ENCODE results near the gene SOD3.

SOD3 gene, protein sequence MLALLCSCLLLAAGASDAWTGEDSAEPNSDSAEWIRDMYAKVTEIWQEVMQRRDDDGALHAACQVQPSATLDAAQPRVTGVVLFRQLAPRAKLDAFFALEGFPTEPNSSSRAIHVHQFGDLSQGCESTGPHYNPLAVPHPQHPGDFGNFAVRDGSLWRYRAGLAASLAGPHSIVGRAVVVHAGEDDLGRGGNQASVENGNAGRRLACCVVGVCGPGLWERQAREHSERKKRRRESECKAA

DNA sequence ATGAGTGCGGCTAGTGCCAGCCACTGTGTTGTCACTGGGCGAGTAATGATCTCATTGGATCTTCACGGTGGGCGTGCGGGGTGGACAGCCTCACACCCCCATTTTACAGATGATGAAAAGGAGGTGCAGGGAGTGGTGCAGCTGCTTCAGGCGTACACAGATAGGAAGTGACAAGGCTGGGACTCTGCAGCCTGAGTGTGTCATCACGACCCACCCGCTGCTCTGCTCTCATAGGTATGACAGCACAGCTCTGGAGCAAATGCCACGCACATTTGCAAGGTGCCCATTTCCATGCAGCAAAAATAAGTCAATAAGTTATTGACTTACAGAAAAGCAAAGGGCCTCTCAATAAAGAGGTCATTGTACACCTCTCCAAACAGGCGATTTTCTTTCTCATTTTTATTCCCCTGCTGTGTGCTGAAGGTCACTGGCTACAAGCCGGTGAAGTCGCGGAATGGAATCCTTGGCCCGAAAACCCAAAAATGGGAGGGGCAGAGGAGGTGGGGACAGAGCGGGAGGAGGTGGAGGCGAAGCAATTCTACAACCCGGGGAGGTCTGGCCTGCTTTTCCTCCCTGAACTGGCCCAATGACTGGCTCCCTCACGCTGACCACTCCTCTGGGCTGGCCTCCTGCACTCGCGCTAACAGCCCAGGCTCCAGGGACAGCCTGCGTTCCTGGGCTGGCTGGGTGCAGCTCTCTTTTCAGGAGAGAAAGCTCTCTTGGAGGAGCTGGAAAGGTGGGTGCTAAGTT lies at the start of gene SOD3:
TSS of gene SOD3 (plus strand) at position 658 of the 750 bp plus-strand sequence. CDS start 3,949 bp downstream, outside the sequence.
- DNase-seq, result no peak

DNA sequence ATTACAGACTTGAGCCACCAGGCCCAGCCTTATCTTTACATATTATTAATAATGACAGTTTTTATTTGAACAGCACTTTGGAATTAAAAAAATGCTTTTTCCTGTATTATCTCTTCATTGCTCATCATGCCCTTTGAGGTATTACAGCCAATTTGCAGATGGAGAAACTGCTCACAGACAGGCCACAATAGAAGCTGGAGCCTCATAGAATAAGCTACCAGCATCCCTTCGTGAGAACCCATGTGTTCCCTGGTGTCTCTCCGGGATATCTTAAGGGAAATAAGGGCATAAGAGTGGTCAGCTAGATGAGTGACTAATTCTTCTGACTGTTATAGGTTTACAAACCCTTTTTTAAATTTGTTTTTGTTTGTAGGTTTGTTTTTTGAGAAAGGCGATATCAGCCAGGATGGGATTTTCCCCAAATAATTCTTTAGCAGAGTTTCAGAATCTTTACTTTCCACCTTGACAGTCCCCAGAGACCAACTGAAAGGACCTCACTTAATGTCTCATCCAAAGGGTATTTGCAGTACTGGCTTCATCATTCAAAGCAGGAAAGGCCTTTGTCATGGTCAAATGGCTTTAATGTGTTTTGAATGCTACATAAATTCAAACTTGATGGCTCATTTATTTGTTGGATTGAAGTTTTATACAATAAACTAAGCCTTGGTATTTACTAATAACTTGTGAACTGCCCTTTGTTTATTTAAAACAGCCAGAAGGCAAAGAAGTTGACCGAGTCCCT lies 48.0 kb upstream of the SOD3 start:
- no peak for DNase-seq

DNA sequence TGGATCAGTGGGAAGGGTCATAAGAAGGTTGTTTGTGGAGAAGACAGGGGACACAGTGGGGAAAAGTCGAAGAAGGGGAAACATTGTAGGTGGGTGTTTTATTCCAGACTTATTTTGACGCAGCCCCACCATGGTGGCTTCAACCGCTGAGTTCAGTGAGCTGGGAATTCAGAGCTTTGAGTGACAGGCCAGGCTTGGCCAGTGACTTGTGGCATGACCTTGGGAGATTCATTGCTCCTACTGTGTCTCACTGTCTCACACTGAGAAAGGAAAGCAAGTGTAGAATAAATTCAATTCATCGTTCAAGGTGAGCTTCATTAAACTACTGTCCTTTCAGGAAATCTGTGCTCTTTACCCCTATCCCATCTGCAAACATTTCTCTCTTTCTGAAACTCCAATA lies 47.4 kb upstream of the SOD3 start:
- no peak for DNase-seq

DNA sequence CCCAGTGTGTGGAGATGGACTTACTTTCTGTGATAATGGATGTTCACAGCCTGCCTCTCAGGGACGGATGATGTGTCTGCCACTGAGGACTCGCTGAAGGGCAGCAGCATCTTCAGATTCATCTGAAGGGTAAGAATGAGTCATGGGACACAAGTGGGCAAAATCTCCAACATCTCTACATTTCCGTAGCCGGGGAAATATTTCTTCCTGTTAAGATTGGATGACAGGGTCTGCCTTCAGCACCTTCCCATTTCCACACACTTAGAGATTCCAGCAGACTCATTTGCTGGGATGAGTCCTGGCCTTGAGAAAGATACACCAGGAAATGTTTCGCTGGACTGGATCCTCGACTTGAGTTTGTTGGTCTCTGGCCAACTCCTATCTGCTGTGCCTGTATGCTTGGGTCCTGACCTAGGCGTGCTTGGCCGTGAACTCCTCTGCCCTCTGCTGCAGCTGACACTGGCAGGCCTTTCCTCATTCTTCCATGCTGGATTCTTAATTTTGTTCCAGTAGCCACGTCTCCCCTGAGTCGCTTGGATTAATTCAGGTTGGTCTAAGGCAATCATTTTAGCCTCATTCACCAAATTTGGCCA lies 46.5 kb upstream of the SOD3 start:
- DNase-seq, result no peak

DNA sequence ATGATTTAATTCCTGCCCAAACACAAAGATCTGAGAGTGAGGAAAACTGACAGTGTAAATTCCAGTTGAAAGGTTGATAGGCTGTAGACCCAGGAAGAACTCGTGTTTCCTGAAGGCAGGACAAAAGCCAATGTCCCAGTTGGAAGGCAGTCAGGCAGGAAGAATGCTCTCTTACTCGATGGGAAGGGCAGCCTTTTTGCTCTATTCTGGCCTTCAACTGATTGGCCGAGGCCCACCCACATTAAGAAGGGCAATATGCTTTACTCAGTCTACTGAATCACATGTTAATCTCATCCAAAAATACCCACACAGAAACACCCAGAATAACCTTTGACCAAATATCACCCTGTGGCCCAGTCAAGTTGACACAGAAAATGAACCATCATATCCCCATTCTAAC lies 45.3 kb upstream of the SOD3 start:
- no peak for DNase-seq

DNA sequence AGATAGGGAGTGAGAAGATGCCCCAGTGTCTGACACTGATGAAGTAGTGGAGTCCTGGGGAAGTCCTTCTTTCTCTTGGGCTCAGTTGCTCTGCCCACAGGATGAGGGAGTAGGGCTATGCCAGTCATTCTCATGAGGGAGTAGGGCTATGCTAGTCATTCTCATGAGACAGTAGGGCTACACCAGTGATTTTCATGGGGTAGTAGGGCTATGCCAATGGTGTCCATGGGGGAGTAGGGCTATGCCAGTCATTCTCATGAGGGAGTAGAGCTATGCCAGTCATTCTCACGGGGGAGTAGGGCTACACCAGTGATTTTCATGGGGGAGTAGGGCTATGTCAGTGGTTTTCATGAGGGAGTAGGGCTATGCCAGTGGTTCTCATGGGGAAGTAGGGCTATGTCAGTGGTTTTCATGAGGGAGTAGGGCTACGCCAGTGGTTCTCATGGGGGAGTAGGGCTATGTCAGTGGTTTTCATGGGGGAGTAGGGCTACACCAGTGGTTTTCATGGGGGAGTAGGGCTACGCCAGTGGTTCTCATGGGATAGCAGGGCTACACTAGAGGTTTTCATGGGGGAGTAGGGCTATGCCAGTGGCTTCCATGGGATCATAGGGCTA lies 43.3 kb upstream of the SOD3 start:
- no peak for DNase-seq

DNA sequence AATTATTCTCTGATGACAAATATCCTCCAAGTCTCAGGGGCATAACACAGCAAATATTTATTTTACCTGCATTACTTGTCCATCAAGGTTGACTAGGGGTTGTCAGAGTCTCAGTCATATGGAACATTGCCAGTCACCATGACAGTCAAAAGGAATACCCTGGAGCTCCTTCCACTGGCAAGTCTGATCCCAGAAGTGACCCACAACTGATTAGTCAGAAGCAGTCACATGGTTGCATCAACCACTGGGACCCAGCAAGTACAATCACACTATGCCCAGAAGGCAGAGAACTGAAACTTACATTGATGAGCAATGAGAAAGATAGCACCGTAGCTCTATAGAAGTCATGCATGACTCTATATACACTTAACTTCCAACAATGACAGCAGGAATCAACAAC lies 41.9 kb upstream of the SOD3 start:
- DNase-seq, result no peak

DNA sequence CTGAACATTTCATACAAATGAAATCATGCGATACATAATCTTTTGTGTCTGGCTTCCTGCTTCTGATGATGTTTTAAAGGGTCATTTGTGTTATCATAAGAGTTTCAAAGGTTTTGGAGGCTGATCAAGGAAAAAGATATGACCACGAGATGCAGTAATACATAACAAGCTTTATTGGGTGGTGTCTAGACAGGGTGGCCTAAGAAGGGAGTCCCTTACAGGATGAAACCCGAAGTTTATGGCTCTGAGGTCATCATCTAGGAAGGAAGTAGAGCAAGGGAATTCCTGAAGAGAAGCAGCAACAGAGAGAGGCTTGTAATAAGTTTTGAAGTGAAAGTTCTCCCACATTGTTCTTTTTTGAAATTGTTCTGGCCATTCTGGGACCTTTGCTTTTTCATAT lies 40.8 kb upstream of the SOD3 start:
- DNase-seq, result no peak

DNA sequence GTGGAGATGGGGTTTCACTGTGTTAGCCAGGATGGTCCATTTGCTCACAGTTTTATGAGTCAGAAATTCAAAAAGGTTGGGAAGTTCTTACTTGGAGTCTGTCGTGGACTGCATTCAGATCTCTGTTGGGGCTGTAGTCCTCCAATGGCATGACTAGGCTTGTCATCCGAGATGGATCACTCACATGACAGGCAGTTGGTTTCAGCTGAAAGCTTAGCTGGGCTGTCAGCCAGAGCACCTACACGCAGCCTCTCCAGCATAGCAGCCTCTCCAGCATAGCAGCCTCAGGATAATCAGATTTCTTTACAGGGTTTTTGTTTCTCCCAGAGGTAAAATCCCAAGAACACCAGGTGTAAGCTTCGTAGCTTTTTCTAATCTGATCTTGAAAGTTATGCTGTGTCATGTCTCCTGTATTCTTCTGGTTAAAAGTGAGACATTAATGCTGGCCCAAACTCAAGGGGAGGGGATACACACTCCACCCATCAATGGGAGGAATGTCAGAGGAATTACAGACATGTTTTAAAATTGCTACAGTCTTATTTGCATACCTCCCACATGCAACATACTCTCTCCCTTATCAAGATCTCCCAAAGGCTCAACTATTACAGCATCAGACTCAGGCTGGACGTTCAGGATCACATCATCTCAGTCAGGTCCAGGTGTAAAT lies 31.6 kb upstream of the SOD3 start:
- DNase-seq, result no peak

DNA sequence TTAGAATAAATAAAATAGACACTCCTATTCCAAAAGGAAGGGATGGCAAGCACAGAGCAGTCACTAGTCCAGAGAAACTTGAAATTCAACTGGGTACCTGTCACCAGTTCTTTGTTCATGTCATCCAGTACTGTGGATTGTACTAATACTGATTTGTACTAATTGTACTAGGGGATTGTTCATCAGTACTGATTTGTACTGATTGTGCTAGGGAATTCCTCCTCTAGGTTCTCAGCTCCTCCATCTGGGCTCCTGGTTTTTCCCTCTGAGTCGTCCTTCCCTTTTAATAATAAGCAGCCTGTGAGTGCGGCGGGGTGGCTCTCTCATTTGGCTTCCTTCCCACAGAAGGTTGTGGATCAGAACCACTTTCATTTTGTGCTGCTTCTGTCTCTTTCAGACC lies 31.0 kb upstream of the SOD3 start:
- DNase-seq, result no peak

DNA sequence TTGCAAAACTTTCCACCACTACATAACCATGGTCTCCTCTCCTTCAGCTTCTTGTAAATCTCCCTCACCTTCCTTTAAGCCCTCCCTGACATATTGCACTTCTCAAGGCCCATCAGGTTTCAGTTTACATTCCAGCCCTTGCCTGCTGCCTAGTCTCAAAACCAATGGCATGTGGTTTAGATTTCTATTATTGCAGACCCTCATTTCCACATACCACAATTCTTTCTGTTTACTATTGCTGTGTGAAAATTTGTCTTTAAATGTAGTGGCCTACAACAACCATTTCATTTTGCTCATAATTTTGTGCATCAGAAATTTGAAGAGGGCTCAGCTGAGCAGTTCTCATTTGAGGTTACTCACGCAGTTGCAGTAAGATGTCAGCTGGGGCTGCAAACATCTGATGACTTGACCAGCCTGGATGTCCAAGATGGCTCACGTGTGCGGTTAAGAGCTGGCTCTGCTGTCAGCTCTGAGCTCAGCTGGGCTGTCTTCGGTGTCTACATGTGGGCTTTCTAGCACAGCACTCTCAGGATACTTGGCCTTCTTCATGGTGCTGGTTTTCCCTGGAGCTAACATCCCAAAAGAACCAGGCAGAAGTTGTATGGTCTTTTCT lies 29.9 kb upstream of the SOD3 start:
- DNase-seq, result no peak

DNA sequence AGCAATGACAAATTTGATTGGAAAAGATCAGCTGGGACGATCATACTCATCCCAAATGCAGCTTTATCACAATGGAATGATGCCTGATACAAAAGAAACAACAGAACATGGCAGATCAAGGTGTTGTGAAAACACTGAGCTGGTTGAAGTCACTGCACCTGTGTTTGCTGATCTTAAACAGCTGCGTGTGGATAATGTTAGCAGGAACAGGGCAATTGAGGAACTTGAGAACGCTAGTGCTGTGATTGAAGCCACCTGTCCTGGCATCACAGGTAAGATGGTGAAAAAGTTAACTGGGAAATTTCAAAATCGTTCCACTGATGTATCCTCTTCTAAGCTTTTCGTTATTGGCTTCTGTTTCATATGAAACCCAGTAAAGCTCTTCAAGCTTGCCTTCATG lies 27.4 kb upstream of the SOD3 start:
- no peak for DNase-seq

DNA sequence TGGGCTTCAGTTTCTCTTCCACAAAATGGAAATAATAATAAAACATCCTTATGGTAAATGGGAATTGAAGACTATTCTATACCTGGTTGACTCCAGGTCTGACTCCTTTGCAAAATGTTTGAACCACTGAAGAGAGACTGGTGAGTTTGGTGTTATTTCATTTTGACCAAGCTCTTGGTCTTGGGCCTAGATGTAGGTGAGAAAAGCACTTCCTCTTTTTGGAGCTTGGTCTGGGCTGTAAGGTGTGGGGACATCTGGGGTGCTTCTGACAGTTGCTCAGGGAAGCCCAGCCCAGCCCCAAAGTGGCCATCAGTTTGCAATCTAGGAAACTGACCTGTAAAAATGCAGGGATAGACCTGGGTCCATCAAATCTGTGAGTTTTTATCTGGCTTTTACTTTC lies 26.8 kb upstream of the SOD3 start:
- no peak for DNase-seq

DNA sequence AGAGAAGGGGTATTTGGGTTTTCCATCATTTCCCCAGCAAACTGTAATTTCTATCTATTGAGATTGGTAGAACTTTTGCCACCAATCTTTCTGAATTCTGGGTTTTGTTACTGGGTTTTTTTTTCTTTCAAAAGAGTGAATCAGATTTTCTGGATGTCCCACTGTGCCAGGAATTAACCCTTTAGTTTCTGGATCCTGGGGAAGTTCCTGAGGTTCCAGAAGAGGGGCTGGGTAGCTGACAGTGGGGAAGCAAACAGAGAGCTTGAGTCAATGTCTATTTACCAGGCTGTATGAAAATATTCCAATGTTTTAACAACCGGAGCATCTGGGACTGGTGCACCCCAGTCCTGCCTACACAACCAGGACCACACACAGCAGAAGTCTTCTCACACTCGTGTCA lies 25.8 kb upstream of the SOD3 start:
- DNase-seq, result no peak

DNA sequence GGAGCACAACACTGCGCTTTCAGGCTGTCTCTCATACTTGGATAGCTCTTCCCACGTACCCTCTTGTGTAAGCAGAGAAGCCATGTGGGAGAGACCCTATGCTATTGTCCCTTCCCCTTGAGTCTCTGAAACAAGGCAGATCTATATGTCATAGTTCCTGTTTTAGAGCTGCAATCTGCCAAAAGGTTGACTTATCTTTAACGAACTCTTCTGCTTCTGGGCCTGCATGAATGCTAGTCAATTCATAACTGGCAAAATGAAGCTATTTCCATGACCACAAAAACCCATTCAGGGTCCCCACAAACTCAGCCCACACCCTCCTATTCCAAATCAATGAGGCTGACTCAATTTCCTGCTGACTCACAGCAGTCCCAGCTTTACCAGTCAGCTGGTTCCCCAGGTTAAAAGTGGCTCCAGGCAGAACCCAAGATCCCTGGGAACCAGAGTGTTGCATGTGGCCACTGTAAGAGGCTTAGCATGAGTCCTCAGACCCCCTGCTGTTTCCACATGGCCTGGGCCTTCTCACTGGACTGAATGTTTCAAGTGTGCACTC lies 25.3 kb upstream of the SOD3 start:
- DNase-seq, result no peak

DNA sequence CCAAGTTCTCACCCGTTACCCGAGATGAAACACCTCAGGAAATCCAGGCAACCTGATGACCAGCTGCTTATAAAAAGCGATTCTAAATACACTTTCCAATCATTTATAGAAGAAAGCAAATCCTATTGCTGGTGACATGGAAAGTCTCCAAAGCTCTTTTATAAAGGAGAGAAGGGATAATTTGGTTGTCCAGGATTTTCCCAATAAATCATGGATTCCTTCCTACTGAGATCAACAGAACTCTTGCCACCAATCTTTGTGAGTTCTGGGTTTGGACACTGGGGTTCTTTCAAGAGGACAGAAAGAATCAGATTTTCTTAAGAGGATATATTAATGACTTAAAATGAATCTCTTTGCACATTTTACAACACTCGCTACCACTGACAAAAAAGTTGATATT lies 24.7 kb upstream of the SOD3 start:
- DNase-seq, result no peak

DNA sequence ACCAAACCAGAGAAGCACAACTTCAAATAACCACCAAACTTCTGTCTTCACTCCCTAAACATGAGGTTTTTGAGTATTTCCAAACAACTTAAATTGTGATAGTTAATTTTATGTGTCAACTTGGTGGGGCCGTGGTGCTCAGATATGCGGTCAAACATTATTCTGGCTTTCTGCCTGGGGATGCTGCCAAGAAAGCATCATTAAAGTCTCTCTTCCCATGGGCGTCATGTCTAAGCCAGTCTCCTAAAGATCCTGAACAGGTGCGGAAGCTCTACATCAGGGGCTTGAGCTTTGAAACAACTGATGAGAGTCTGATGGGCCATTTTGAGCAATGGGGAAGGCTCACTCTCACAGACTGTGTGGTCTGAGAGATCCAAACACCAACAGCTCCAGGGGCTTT lies 24.1 kb upstream of the SOD3 start:
- no peak for DNase-seq

DNA sequence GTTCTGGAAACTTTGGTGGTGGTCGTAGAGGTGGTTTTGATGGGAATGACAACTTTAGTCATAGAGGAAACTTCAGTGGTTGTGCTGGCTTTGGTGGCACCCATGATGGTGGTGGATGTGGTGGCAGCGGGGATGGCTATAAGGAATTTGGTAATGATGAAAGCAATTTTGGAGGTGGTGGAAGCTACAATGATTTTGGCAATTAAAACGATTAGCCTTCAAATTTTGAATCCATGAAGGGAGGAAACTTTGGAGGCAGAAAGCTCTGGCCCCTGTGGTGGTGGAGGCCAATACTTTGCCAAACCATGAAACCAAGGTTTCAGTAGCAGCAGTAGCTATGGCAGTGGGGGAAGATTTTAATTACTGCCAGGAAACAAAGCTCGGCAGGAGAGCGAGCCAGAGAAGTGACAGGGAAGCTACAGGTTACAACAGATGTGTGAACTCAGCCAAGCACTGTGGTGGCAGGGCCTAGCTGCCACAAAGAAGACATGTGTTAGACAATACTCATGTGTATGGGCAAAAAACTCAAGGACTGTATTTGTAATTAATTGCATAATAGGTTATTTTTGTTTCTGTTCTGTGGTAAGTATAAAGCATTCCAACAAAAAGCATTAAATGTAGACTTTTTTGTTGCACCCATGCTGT lies 23.2 kb upstream of the SOD3 start:
- DNase-seq, result no peak

DNA sequence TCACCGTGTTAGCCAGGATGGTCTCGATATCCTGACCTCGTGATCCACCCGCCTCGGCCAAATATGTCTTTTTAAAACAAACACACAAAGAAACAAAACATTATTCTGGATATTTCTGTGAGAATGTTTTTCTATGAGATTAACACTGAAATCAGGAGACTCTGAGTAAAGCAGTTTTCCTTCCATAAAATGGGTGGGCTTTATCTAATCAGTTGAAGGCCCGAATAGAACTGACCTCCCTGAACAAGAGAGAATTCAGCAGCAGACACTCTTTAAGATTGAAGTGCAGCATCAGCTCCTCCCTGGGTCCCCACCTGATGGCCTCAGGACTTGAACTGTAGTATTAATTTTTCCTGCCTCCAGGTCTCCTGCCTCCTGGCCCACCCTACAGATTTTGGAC lies 22.4 kb upstream of the SOD3 start:
- no peak for DNase-seq

DNA sequence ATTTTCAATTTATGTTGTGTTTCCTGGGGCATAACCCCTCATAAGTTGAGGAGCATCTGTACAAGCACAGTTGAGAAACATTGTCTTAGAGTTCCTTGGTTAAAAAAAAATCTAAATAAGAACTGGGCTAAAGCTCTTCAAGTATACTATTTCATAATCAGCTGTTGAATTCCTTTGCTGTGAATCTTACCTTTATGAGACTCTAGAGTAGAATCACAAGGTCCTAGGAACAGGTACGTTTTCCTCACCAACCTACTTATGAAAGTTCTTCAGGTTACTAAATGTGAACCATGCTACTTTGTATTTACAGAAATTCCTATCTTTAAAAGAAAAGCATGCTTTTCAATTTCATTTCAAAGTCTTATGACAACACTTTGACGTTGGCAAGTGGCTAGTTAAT lies 20.9 kb upstream of the SOD3 start:
- DNase-seq, result no peak

DNA sequence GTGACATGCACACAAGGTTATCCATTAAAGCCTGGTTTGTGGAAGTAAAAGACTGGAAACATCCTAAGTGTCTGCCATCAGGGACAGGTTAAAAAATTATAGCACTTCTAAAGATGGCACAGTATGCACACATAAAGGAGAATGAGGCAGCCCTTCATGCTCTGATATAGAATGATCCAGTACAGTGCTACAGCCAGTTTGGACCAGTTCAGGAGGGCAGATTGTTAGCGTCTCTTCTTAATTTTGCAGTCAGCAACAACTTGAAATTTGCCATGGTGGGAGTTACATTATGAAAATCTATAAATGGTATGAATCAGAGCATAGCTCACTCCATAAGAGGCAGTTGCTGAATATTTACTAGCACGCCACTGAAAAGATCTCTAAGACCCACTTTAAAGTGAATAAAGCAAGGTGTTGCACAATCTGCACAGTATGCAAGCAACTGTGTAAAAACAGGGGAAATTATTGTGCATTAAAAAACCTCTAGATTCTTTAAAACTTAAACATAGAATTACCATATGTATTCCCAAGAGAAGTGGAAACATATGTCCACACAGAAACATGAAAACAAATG lies 20.3 kb upstream of the SOD3 start:
- DNase-seq, result no peak

Data from bone marrow (tissue), 2 donors.